Kidney (tissue), 14 donors: ENCODE measurements around the gene WASL. TPM values are rescaled to one million over a fixed set of nuclear protein-coding genes. Genes with fewer than 3 reads are reported as not detected.

ENCODE experiments used
- DNase-seq, 5 donors: peaks; one replicate each; pipeline ENCODE4 v3.0.0-alpha.2; 2013 to 2020
- FAIRE-seq: peaks from 2 replicates; lab custom pipeline; 2012; peaks lifted over from hg19 to GRCh38; lab: Jason Lieb, UNC
- H3K27ac ChIP-seq, 2 donors: one replicate each; pipeline ENCODE4 v1.7.0; 2013; ENCODE audit warnings: low read depth in 2 of 2, low read length in 2 of 2, inconsistent platforms in 1 of 2
- H3K27me3 ChIP-seq: one replicate; pipeline ENCODE4 v1.7.1; 2013; ENCODE audit warnings: low read length, inconsistent platforms; ENCODE audit not compliant: control insufficient read depth, insufficient read depth
- H3K36me3 ChIP-seq, 3 donors: one replicate each; pipeline versions ENCODE4 v1.7.0 to v1.7.1; 2013; ENCODE audit warnings: low read length in 3 of 3, control low read depth in 1 of 3, inconsistent platforms in 1 of 3; ENCODE audit not compliant: insufficient read depth in 3 of 3, control insufficient read depth in 2 of 3
- H3K4me1 ChIP-seq, 3 donors: one replicate each; pipeline versions ENCODE4 v1.7.0 to v1.7.1; 2013; ENCODE audit warnings: low read length in 3 of 3, inconsistent platforms in 1 of 3, low read depth in 1 of 3; ENCODE audit not compliant: control insufficient read depth in 2 of 3, insufficient read depth in 2 of 3
- H3K4me3 ChIP-seq, 3 donors: one replicate each; pipeline versions ENCODE4 v1.7.0 to v1.8.1; 2013; ENCODE audit warnings: low read length in 3 of 3, control low read depth in 1 of 3, inconsistent platforms in 1 of 3
- H3K9ac ChIP-seq, 3 donors: one replicate each; pipeline versions ENCODE4 v1.7.0 to v1.7.1; 2013; ENCODE audit warnings: low read length in 3 of 3, control low read depth in 1 of 3, inconsistent platforms in 1 of 3
- H3K9me3 ChIP-seq, 3 donors: one replicate each; pipeline versions ENCODE4 v1.7.0 to v1.7.1; 2013; ENCODE audit warnings: low read length in 3 of 3, control low read depth in 1 of 3, inconsistent platforms in 1 of 3; ENCODE audit not compliant: control insufficient read depth in 2 of 3, insufficient read depth in 1 of 3
- CTCF ChIP-seq: IDR thresholded peaks from 3 replicates; pipeline ENCODE4 v1.5.1; 2012; ENCODE audit warnings: mild to moderate bottlenecking, moderate library complexity, borderline replicate concordance; ENCODE audit not compliant: insufficient read depth; ENCODE audit errors: extremely low read depth
- intact Hi-C: fragments of 100-400 bp; cut with DNase I; formaldehyde crosslinking; loops from one replicate; pipeline ENCODE4 v1.11.1; 2022
- polyA plus RNA-seq: library from polyadenylated mRNA; stranded (reverse); fragments of 350-450 nt; fragmentation: Illumina TruSeq; extraction: RNeasy Lipid Tissue Mini Kit (QIAGEN cat#74804); gene quantifications from one replicate; pipeline ENCODE4 v1.2.3, GENCODE V29; 2014; ENCODE audit warnings: low read depth, low replicate concordance; ENCODE audit not compliant: insufficient read depth
- total RNA-seq: library from RNA; stranded (reverse); fragmentation: NEBNext Ultra II Directional; extraction: Animal tissue kit (Norgen Biotek cat#: 25700); gene quantifications from one replicate; pipeline ENCODE4 v1.2.1, GENCODE V29; 2021
- donor health status: control.
- donor health status: control.
- donor health status: control.
- donor health status: control.
- donor health status: control.
- donor health status: DM: yes; HTN: yes; CAD: no.
- donor health status: Normal renal cell carcinoma (clear cell type).

The WASL gene
- total and polyA plus RNA-seq, 2 donors from 2014 or later = 28.7 to 50.4 TPM

DNA sequence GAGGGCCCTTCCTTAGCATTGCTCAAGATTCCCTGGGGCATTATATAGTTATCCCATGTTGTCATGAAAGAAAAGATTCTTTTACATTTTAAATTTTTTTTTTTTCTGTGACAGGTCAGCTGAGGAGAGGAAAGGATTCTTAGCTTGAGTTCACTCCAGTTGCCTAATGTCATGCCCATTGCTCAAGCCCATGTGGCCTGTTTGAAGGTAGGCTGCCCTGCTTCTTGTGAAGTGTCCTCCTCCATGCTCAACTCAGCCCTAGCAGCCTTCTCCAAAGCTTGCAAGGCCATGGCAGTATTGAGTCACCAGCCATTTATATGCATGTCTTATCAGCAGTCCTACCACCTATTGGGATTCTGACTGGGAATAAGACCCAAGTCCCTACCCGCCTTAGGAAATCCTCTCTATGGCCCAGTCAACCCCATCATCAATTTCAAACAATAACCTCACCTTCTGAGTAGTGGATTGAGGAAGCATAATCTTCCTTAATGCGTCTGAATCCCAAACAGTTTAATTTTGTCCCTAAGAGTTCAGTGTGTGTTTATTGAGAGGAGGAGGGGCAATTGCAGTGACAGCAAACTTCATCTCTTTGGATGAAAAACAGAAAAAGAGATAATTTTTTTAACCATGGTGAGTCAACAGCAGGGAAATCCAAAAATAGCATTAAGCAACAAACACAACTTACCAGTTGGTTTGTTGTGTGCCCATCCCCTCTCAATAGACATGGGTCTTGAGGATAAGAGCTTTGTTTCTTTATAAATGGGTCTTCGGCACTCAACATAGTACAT, 38.6 kb upstream of the WASL start:
- H3K27ac ChIP-seq = no peak overlapping the region
- intact Hi-C loops = no loop called here
- no peaks in the 10 kb centered on the region for H3K9me3 ChIP-seq
- no peak overlapping the region for H3K4me3 ChIP-seq
- H3K27me3 ChIP-seq = no peaks in the 10 kb centered on the region
- peaks cover 0 to 3% (median 0%) of the 10 kb centered on the region in 3 donors for H3K4me1 ChIP-seq
- DNase-seq = no peak
- no peak overlapping the region for H3K9ac ChIP-seq
- no peaks in the 10 kb centered on the region for H3K36me3 ChIP-seq
- no peak for FAIRE-seq
- no peak for TF ChIP-seq CTCF

GRCh38 chr7:123784263-123784662, 35.5 kb upstream of the WASL start:
- no peak overlapping the region for H3K27ac ChIP-seq
- intact Hi-C loops = no loop called here
- H3K9me3 ChIP-seq = no peaks in the 10 kb centered on the region
- H3K36me3 ChIP-seq = no peaks in the 10 kb centered on the region
- H3K4me1 ChIP-seq = peaks cover 0 to 3% (median 0%) of the 10 kb centered on the region in 3 donors
- no peaks in the 10 kb centered on the region for H3K27me3 ChIP-seq
- H3K4me3 ChIP-seq = no peak overlapping the region
- H3K9ac ChIP-seq = no peak overlapping the region
- FAIRE-seq (peak; percentile 68), DNase-seq (peak in 2 of 5 donors; percentile 74 to 91)
- TF ChIP-seq CTCF = no peak

- H3K4me3 ChIP-seq = no peak overlapping the region
- no peaks in the 10 kb centered on the region for H3K36me3 ChIP-seq
- FAIRE-seq = no peak
- H3K9ac ChIP-seq = no peak overlapping the region
- H3K9me3 ChIP-seq = no peaks in the 10 kb centered on the region
- no peak overlapping the region for H3K27ac ChIP-seq
- no peaks in the 10 kb centered on the region for H3K27me3 ChIP-seq
- peaks cover 0 to 3% (median 0%) of the 10 kb centered on the region in 3 donors for H3K4me1 ChIP-seq
- no peak for TF ChIP-seq CTCF
- peak in 1 of 5 donors; percentile 5 for DNase-seq
- intact Hi-C loops = no loop called here
Measured at GRCh38 chr7:123783820-123784219, 35.0 kb upstream of the WASL start.
